Adrenal gland (tissue), 5 donors: ENCODE results near the gene SLC15A4.

Source experiments
- POLR2A ChIP-seq, 2 donors: fragments of 450-650 bp; IDR thresholded peaks; one replicate each; pipeline ENCODE4 v1.6.1; 2017; ENCODE audit warnings: antibody characterized with exemption in 2 of 2, mild to moderate bottlenecking in 2 of 2, moderate library complexity in 1 of 2
- TF ChIP-seq, protein P1 (sequence below), 6 experiments: fragments of 450-650 bp in 4 of 6; fragments of 200-600 bp in 2 of 6; sonication (generic) in 1 of 6; IDR thresholded peaks; 1 replicate in 5 of 6; 2 replicates in 1 of 6; pipeline versions ENCODE4 v1.5.1 to v1.8.0; 2016 to 2021; ENCODE audit warnings: antibody characterized with exemption in 6 of 6, mild to moderate bottlenecking in 2 of 6, moderate library complexity in 1 of 6
- donor health status: DM: no; HTN: no; CAD: no.

DNA sequence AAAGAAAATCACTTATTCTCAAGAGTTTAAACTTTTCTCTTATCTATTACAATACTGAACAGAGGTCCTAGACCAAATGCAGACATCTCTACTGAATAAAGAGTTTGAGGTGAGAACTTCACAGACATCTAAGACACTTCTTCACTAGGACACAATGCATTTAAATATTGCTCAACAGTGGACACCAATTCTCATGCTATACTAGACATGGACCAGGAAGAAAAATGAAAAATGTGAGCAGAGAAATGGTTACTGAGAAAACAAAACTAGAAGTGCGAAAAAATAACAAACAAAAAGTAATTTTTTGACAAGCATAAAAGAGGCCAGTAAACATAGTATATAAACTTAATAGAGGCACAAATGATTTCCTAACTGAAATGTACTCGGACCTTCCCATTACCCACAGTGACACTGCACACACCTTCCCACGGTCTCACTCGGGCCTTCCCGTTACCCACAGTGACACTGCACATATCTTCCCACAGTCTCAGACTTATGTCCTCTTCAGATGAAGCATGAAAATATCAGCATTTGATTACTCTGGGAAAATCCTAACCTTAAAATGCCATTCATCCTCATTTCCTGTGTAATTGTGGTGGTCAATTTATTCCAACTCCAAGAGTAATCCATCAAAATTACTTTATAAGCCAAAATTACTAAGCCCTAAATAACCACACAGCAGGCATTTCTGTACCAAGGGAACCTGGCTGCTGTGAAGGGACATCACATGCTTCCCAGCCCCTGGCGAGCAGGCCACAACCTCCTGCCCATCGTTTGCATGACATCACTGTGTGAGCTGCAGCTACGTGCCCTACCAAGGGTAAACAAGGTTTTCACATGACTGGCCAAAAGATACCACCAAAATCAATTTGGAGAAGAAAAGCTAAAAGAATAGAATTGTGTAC lies 6.4 kb downstream of the SLC15A4 start:
- TF ChIP-seq, protein P1, sequence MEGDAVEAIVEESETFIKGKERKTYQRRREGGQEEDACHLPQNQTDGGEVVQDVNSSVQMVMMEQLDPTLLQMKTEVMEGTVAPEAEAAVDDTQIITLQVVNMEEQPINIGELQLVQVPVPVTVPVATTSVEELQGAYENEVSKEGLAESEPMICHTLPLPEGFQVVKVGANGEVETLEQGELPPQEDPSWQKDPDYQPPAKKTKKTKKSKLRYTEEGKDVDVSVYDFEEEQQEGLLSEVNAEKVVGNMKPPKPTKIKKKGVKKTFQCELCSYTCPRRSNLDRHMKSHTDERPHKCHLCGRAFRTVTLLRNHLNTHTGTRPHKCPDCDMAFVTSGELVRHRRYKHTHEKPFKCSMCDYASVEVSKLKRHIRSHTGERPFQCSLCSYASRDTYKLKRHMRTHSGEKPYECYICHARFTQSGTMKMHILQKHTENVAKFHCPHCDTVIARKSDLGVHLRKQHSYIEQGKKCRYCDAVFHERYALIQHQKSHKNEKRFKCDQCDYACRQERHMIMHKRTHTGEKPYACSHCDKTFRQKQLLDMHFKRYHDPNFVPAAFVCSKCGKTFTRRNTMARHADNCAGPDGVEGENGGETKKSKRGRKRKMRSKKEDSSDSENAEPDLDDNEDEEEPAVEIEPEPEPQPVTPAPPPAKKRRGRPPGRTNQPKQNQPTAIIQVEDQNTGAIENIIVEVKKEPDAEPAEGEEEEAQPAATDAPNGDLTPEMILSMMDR (IDR thresholded peaks at IDR 0.05) = no peak
- TF ChIP-seq POLR2A (IDR thresholded peaks at IDR 0.05) = no peak
